NCI-H345 (cell line): ENCODE data around the gene TLL1.

Experiments used
- DNase-seq: peaks from one replicate; lab custom pipeline; 2025; lab: John Stamatoyannopoulos, UW

The TLL1 gene

GRCh38 chr4:166049036-166049435, 176.0 kb downstream of the TLL1 start:
- no peak for DNase-seq

DNA sequence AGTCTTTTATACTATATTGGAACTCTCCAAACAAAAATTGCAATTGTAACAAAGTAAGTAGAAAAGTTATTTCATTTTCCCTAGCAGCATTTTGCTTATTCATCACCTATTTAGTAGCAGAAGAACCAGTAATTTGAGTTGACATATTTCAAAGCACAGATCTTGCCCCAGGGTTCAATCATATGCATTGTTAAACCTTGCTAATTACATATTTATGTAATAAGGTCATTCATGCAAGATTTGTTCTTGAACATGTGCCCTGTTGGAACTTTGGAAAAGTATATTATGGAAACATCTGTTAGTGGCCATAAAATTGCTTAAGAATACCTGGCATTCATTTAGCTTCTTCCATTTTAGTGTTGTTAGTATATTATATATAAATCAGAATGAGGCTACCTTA, 191.7 kb downstream of the TLL1 start:
- DNase-seq = no peak

DNA sequence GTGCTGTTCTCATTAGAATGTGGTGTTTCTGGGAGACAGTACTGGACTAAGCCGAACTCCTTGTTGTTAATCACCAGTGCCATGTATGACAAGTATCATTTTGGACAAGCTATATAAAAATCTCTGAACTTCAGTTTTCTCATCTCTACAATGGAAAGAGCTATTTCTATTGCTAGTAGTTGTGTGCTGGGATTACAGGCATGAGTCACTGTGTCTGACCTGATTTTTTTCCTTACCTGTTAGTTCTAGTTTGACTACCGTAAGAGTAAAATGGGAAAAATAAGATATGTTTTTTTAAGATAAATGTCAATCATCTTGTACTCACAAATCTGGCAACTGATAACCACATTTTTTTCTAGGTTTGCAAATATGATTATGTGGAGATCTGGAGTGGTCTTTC, 192.3 kb downstream of the TLL1 start:
- no peak for DNase-seq

- DNase-seq = no peak
These were observed 193.9 kb downstream of the TLL1 start for GRCh38 chr4:166066936-166067335.

- DNase-seq = no peak
These were observed 194.9 kb downstream of the TLL1 start for GRCh38 chr4:166067915-166068314.

DNA sequence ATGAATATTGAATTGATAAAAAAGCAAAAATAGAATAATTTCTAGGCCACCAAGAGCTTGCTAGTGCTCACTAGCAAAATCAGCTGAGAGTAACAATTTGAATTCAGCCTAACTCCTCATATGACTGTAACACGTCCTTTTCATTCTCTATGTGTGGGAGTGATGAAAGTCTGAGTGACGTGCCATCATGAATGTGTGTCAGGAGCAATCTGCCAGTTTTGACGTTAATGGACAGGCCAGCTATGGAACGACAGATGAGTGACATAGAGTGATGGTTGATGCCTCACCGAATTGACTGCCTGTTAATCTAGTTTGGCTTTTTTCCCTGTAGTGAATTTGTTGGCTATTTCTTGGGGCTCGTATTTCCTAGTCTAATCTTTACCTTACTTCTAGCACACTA, 200.7 kb downstream of the TLL1 start:
- DNase-seq = no peak

GRCh38 chr4:166075599-166075998, 202.6 kb downstream of the TLL1 start:
- no peak for DNase-seq

GRCh38 chr4:166077782-166078181, 204.7 kb downstream of the TLL1 start:
- DNase-seq = no peak

- no peak for DNase-seq
These were observed 205.3 kb downstream of the TLL1 start for GRCh38 chr4:166078383-166078782.

DNA sequence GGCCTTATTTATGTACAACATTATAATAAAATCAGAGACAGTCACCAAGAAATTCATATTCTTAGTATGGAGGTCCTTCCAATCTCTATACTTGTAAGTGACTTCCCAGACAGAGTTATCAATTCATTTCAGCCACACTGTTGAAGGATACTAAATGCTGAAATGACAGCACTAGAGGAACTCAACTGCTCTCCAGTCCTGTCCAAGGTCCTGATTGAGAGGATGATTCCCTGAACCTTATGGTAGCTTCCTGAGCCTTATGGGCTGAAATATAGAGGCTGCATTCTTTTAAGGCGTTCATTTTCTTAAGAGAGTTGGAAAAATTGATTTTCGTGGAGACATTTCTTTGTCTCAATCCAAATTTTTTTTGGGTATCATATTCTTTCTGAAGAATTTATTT, 205.9 kb downstream of the TLL1 start:
- DNase-seq = no peak

DNA sequence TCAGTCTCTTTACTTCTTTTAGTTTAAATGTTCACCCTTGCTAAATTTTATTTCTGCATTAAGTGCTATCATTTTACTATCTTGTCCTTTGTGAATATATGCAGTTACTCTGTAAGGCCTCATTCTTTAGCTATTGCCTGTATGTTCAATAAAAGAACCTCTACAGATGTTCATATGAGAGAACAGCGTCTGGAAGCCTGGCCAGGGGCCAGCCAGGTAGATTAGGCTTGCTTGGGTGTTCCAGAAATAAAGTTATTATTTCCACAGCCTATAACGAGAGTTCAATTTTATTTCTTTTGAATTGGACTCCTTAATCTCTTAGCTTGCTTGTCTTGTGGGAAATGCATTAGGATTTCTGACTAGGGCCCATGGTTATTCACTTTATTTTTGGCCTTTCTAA, 214.5 kb downstream of the TLL1 start:
- no peak for DNase-seq

DNA sequence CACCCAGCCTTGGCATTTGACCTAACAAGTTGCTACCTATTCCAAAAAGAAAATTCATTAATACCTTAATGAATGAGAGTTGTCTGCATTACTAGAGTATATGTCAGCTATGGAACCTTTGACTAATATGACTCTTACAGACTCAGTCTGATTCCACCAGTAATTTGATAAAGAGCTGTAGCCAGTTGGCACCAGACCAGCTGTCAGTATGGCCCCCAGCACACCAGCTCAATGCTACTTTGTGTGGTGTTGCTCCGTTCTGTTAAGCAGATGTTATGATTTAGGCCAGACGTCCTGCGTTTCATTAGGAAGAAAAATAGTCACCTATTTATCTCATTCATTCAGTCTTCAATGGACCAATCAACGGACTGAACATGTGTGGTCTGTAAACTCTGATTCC, 215.5 kb downstream of the TLL1 start:
- DNase-seq = no peak

GRCh38 chr4:166091146-166091545, 218.1 kb downstream of the TLL1 start:
- no peak for DNase-seq

GRCh38 chr4:166091912-166092510, 219.0 kb downstream of the TLL1 start:
- peak; percentile 14 for DNase-seq

DNA sequence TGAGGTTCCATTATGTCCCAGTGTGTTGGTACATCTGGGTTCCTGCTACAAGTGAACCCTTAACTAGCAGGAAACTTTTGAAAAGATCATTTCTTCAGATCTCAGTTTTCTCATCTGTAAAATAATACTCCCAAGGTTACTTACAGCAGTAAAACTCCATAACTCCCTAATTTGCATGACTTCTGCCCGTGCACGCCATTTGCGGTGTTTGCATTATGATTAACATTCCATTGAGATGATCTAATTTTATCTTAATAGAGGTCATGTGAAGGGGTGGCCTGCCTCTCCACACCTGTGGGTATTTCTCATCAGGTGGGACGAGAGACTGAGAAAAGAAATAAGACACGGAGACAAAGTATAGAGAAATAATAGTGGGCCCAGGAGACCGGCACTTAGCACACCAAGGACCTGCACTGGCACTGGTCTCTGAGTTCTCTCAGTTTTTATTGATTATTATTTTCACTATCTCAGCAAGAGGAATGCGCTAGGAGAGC, 219.8 kb downstream of the TLL1 start:
- DNase-seq = no peak

DNA sequence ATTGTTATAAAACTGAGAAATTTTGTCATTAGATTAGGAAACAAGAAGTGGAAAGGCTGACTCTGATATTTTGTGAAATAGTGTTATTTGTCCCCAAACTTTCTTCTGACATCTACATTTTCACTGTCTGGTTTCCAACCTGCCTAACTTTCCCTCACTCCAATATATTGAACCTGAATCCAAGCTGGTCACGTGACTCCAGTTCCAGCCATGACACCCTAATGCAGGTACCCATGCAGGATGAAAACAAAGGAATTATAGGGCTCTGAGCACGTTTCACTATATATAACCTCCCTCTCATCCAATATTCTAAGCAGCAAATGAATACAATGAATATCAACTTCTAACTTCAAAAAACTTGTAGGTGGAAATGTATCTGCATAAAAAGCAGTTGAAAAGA, 231.6 kb downstream of the TLL1 start:
- DNase-seq = no peak

DNA sequence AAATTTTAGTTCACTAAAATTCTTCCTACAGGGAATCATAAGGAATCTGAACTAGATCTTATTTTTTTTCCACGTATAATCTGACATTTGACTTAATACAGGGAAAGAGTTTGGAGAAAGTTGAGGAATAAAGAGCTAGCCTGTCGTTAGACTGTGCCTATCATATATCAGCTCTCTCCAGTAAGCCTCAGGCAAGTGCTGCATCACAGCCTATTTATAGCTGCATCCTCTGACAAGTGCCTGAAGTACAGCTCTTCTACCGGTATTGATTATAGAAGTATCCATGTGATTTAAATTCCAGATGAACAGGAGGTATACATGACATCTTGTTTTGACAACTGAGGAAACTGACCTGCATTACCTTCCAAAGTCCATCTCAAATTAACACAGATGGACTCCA, 248.9 kb downstream of the TLL1 start:
- peak; percentile 36 for DNase-seq

DNA sequence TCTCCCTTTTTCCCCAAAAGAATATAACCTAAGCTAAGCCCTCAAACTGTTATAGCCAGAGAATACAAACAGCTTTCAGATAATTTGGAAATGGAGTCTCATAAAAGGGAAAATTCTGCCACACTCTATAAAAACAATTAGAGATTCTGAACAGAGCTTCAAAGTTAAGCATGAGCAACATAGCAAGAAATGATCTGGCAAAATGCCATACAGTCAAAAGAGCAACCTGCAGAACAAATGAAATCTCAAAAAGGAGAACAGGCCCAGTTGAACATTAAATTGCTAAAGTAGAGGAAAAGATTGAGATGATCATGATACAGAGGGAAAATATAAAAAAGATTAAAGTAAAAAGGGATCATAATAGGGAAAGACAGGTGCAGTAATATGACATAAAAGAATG, 250.5 kb downstream of the TLL1 start:
- DNase-seq = no peak

- DNase-seq = no peak
These were observed 255.4 kb downstream of the TLL1 start for GRCh38 chr4:166128403-166128802.

- no peak for DNase-seq
These were observed 261.2 kb downstream of the TLL1 start for GRCh38 chr4:166134285-166134684.

GRCh38 chr4:166140951-166141350, 267.9 kb downstream of the TLL1 start:
- DNase-seq = no peak

- no peak for DNase-seq
These were observed 270.2 kb downstream of the TLL1 start for GRCh38 chr4:166143227-166143626.

DNA sequence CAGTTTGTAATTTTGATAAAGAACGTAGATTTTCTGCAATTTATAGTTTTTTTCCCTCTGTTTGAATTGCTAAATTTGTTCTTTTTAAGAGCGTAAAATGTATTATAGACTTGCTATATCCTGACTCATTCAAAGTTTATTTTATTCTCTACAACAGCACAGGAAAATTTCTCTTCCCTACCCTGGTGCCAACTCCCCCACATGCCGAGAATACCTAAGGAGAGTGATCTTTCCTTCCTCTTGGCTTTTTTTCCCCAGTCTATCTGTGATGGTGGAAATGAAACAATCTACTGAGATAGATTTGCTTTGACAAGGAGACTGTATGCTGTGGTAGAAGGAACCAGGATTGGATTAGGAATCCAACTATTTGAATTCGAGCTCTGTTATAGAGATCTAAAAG, 271.6 kb downstream of the TLL1 start:
- no peak for DNase-seq

- DNase-seq = no peak
These were observed 273.9 kb downstream of the TLL1 start for GRCh38 chr4:166146806-166147540.
